Measurements from ENCODE around the gene PAPOLG. TPM values are rescaled to one million over a fixed set of nuclear protein-coding genes. Genes with fewer than 3 reads are reported as not detected.
"Not testable (repeated sequence)": the region's sequence is repeated elsewhere in the genome, so short reads cannot be mapped to it uniquely, and the experiment has no call there.

The PAPOLG gene
- total RNA-seq, 1 donor from 2014 or later, result 14.7 TPM

DNA sequence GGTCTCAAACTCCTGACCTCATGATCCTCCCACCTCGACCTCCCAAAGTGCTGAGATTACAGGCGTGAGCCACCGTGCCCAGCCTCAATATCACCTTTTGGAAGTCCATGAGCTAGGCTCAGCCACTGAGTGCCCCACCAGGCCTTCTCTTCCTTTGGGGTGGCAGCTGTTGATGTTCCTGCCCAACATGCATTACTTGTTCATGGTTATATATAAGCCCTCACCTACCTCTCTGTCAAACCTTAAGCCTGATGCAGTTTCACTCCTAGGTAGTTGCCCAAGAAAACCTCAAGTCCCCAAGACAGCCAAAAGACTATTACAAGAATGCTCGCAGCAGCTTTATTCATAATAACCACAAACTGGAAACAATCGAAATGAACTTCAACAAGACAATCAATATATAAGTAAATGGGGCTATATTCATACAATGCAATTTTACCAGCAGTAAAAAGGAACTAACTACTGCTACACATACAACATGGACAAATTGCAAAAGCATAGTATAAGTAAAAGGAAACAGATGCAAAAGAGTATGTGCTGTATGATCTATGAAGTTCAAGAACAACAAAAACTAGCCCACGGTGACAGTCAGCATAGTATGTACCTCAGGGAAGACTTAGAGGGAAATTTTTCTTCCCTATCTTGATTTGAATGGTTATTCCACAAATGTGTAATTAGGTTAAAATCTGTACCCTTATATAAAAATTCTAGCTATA, 65.7 kb downstream of the PAPOLG start:
- DNase-seq (ENCODE audit: low read depth), result no peak

DNA sequence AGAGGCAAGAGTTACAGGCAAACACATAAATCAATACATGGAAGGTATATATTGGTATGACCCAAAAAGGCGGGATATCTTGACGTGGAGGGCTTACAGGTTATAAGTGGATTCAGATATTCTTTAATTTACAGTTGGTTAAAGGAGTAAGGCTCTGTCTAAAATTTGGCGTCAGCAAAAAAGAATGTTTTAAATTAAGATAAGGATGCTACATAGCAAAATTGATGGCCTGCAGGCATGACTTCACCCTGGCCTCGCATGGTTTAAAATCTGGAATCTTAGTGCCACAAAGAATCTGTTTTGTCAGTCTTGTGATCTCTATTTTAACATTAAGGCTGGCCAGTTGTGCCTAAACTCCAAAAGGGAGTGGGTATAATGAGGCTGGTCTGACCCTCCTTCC, 66.9 kb downstream of the PAPOLG start:
- DNase-seq (ENCODE audit: low read depth), result no peak

DNA sequence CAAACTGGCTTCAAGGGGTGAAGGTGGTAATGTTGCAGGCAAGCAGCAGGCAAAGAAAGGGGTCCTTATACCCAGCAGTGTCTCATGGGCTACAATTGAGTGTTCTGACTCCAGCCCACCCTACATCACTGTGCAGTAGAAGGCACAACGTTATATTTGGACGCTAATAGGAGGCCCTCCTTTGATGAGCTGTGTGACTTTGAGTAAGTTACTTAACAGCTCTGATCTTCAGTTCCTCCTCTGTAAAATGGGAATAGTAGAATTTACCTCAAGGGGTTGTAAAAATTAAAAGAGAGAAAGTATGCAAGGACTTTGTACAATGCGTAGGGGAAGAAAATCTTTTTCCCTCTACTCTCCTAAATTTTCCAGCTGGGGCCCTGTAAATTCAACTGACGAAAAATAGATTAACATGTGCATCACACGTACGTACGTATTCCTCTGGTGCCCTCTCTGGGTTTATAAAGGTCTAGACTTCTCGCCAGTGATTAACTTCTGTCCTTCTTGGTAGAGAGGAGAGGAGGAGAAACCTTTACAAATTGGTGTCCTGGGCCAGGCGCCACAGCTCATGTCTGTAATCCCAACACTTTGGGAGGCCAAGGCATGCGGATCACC, 67.7 kb downstream of the PAPOLG start:
- DNase-seq (ENCODE audit: low read depth), result no peak

DNA sequence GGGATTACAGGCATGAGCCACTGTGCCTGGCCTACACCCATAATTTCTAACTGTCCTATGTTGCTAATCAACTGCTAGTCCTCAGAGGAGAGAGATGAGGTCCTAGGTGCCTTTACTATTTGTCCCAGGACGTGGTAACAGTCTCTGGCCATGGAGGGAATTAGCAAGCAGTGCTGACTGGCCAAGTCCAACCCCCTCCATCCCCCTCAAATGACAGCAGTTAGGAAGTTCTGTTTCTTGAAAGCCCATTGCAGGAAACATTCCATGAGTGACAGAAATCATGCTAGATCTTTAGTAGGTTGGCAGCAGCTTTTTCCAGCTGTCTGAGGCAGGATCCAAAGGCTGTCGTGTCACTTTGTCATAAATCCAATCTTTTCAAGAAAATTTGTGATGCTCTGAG, 69.6 kb downstream of the PAPOLG start:
- DNase-seq (ENCODE audit: low read depth), result no peak

DNA sequence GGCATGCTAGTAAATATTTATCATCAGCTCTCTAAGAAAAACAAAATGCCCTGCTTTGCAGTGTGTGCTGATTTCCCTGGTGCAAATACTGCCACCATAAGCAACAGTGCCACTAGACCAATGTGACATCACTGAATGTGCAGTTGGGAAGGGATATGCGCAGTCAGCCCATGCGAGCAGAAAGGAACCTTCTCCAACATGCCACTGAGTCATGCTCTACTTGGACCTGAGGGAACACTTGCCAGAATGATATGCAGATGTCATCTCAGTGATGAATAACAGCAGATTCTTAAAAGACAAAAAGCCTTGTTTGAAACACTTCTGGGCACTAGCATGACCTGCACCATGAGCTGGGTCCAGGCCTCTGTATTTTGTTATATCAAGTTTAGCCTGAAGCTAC, 70.0 kb downstream of the PAPOLG start:
- no peak for DNase-seq (ENCODE audit: low read depth)

DNA sequence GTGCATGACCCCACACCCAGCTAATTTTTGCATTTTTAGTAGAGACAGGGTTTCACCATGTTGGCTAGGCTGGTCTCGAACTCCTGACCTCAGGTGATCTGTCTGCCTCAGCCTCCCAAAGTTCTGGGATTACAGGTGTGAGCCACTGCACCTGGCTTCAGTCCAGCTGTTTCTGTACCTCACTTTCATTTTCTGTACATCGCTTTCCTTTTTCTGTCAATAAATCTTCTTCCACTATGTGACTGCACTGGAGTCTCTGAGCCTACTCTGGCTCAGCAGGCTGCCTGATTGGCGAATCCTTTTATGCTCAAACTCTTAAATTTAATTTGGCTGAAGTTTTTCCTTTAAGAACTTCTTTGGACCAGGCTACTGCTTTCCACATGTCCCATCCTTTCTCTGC, 70.8 kb downstream of the PAPOLG start:
- DNase-seq (ENCODE audit: low read depth), result not testable (repeated sequence)

DNA sequence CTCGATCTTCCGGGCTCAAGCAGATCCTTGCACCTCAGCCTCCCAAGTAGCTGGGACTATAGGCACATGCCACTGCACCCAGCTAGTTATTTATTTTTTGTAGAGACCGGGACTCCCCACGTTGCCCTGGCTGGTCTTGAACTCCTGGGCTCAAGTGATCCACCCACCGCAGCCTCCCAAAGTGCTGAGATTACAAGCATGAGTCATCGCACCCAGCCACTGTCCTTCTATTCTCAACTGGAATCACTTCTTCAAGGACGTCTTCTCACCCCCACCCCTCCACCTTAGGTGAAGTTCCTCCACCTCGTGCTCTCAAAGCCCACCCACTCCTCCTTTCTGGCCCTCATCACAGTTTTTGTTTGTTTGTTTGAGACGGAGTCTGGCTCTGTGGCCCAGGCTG, 71.3 kb downstream of the PAPOLG start:
- no peak for DNase-seq (ENCODE audit: low read depth)

DNA sequence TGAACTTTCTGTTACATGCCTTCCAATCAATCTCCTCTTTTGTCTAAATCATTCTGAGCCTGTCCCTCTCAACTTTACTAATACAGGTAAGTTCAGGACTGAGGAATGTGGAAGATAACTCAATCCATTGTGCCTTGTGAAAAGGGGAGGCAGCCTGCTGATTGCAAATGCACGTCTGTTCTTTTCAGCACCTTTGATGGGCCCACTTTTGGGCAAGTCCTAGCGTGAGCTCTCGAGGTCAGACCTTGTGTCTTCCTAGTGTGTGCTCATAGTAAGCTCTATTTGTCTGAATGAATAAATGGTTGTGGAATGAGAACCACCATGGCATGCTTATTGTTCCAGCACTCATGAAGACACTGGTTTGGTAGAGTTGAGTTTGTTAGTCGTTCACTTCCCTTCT, 74.9 kb downstream of the PAPOLG start:
- no peak for DNase-seq (ENCODE audit: low read depth)

DNA sequence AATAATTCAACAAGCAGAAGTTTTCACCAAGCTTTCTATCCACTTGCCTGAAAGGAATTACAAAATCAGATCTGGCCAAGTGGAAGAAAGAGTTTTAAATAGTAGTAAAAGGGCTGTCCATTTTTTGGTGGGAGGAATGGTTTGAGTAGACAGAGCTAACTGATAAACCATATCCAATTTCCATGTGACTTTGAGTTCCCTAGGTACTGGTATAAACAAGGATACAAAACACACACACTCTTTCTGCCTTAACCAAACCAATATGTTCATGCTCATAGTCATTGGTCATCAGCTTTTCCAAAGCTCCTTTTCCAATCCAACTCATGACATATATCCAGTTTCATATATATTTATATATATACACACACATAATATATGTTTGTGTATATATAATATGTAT, 75.9 kb downstream of the PAPOLG start:
- no peak for DNase-seq (ENCODE audit: low read depth)

DNA sequence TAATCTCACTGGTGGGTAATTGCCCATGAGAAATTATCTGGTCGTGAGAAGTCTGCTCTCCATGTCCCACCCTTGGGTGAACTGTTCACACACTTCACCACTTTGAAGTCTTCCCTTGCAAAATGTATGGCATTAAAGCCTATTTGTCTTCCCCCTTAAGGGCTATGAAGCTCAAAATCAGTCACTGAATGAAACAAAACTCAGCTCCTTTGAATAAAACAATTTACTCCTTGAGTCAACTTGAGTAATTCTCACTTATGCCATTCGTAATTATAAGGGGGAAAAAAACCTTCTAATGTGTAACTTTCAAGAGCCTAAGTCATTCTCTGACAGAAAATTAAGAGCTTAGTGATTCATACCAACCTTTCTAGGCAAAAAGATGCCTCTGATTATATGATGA, 76.6 kb downstream of the PAPOLG start:
- DNase-seq (ENCODE audit: low read depth), result no peak

DNA sequence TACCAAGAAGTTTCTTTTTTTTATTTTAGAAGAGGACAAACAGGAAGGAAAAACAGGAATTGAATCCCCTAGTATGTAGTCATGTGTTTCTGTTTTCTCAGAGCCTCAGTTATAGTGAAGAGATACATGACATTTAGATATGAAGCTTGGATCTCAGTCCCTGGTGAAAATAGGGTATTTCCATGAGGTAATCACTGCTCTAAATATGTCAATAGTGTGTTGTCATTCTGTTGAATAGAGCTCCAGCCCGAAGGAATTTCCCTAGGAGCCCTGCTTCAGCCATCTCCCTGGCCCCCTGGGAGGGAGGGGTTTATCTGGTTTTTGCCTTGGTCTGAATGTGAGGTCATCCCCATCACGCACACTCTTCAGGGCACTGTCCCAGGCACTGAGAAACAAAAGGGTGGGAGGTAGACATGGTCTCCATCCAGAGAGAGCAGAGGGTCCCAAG, 78.2 kb downstream of the PAPOLG start:
- DNase-seq (ENCODE audit: low read depth), result no peak

DNA sequence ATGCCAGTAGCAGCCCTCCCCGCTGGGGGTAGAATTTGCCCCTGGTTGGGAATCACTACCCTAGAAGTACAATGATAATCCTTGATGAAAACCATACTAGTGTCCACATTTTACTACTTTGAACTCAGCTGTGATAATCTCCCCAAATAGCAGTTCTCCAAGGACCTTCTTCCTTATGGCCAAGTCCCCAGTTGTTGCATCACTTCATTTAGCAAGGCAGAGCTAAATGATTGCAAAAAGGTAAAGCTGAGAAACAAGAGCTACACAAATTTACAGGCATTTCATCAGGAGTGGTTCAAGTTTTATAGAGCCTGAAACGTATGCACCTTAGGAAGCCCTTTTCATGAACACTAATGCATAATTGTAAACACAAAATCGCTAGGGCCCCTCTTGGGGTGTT, 80.4 kb downstream of the PAPOLG start:
- no peak for DNase-seq (ENCODE audit: low read depth)

DNA sequence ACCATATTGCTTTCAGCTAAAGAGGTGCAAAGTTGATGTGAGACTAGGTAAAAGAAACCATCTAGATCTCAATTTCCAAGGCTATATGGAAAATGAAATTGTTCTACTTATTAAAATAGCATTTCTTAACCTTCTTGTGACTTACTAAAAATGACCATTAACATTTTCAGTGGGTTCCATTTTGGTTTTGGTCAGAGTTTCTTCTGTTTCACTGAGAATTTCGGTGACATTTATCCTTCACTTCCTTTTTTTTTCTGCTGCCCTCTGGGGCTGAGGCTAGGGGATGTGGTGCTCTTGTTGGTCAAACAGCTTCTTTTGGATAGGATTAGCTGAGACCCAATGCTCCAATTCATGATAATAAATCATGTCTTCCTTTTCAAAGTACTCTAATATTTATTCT, 81.1 kb downstream of the PAPOLG start:
- no peak for DNase-seq (ENCODE audit: low read depth)

DNA sequence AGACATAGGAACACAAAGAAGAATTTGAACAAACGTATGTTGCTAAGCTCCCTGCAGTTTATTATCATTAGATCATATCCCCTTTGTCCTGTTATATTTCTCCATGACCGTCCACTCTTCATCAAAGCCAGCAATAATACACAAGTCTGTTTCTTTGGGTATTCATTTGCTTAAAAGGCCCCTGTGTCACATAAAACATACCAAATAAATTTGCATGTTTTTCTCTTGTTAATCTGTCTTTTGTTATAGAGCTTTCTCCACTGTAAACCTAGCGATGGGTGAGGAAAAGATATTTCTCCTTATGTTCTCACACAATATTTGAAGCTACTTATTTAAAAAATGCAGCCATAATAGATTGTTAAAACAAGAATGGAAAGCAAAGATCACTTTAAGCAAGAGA, 82.4 kb downstream of the PAPOLG start:
- DNase-seq (ENCODE audit: low read depth), result no peak

DNA sequence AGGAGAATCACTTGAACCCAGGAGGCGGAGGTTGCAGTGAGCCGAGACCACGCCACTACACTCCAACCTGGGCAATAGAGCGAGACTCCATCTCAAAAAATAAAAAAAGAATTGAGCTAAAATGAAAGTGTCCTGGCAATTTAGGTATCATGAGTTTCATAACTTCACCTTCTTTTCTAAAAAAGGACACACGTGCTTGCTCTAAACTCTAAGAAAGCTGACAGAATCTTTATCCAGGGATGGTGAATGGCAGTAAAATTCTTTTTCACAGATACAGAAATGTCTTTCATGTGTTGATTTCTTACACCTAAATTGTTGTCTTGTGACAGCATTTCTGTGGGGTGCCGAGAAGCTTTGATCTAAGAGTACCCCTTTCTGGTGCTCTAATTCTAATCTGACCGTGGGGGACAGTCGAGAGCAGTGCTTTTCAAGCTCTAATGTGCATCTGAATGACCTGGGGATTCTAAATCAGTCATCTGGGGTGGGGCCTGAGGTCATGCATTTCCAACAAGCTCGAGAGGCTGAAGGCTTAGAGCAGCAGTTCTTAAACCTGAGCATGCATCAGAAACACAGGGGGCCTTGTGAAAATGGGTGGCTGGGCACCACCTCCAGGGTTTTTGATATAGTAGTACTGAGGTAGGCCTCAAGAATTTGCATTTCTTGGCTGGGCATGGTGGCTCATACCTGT, 83.2 kb downstream of the PAPOLG start:
- DNase-seq (ENCODE audit: low read depth), result no peak

DNA sequence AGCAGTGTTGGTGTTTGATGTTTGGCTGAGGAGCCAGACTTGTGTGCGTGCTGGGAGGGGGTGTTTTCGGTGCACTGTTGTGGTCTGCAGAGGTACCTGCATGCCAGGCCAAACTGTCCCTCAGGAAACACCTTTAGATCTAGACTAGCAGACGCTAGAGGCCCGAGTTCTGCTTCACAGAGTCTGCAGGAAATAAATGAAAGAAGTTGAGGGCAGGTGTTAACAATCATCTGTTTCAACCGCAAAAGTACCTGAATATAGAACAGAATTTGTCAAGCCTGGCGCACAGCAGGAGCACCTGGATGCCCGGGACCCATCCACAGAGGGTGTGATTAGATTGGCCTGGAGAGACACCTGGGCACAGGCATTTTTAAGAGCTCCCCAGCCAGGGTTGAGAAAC, 84.8 kb downstream of the PAPOLG start:
- no peak for DNase-seq (ENCODE audit: low read depth)

DNA sequence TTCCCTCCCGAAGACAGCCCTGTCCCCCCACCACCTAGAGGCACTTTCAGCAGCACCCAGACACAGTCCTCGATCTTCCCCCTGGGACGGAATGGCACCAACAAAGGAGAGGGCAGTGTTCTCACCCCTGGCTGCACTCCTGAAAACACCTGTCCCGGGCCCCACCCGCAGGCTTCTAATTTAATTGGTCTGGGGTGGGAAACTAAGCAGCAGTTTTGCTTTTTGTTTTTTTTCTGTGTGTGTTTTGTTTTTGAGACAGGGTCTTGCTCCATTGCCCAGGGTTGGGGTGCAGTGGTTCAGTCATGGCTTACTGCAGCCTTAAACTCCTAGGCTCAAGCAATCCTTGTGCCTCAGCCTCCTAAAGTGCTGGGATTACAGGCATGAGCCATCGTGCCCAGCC, 86.9 kb downstream of the PAPOLG start:
- no peak for DNase-seq (ENCODE audit: low read depth)

DNA sequence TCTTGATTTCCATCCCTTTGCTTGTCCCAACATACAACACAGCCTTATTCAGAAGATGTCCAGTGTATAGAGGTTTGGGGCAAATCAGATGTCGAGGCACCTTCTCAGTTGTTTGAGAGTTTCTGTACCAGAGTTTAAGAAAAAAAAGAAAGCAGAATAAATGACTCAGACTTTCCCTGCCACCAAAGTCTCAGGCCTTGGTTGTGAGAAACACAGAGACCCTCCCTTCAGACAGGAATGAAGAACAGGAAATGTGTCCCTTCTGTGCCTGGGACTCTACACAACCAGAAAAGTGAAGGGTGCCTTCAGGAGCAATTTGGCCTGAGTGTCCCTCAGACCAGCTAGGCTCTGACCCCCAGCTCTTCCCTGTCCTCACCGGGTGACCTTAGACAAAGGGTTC, 88.0 kb downstream of the PAPOLG start:
- no peak for DNase-seq (ENCODE audit: low read depth)

DNA sequence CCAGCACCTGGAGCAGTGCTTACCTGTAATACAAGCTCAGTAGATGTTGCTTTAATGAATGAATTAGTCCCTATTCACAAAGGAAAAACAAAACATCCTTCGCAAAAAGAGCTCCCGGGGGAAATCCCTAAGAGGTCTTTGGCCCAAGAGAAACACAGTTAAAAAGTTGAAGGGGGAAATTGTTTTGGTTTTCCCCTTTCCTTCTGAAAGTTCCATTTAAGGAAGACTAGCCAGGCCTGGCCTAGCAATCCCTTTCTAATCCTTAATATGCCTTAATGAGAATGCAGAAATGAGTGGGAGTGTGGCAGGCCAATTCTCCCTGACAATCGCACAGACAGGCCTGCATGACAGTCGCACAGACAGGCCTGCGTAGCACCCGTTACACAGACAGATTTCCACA, 91.8 kb downstream of the PAPOLG start:
- no peak for DNase-seq (ENCODE audit: low read depth)

All from myocyte (in vitro differentiated cells).